GM12801 (cell line): Measurements from ENCODE around the gene PAK1IP1.

Experiments used
- TF ChIP-seq, protein P1 (sequence below): IDR thresholded peaks from one replicate; pipeline ENCODE4 v1.5.1; 2011; ENCODE audit warnings: control low read depth; ENCODE audit not compliant: insufficient read length; ENCODE audit errors: extremely low read depth

The PAK1IP1 gene

DNA sequence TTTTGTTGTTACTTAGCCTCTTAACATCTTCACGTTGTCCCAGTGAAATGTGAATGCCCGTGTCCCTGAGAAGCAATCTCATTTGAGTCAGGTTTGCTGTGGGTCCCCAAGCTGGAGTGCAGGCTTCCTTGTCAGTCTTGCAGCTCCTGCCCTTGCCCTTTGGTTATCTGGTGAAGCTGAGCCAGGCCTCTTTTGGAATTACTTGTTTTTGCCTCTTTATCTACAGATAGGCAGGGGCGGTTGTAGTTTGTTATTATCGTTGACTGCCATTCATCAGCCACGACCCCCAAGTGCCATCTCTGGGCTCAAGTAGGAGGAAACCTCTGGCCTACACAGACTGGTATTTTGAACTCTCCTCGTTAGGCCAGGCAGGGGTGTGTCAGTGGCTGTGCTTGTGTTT lies 30.3 kb downstream of the PAK1IP1 start:
- TF ChIP-seq, protein P1, sequence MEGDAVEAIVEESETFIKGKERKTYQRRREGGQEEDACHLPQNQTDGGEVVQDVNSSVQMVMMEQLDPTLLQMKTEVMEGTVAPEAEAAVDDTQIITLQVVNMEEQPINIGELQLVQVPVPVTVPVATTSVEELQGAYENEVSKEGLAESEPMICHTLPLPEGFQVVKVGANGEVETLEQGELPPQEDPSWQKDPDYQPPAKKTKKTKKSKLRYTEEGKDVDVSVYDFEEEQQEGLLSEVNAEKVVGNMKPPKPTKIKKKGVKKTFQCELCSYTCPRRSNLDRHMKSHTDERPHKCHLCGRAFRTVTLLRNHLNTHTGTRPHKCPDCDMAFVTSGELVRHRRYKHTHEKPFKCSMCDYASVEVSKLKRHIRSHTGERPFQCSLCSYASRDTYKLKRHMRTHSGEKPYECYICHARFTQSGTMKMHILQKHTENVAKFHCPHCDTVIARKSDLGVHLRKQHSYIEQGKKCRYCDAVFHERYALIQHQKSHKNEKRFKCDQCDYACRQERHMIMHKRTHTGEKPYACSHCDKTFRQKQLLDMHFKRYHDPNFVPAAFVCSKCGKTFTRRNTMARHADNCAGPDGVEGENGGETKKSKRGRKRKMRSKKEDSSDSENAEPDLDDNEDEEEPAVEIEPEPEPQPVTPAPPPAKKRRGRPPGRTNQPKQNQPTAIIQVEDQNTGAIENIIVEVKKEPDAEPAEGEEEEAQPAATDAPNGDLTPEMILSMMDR = no peak

DNA sequence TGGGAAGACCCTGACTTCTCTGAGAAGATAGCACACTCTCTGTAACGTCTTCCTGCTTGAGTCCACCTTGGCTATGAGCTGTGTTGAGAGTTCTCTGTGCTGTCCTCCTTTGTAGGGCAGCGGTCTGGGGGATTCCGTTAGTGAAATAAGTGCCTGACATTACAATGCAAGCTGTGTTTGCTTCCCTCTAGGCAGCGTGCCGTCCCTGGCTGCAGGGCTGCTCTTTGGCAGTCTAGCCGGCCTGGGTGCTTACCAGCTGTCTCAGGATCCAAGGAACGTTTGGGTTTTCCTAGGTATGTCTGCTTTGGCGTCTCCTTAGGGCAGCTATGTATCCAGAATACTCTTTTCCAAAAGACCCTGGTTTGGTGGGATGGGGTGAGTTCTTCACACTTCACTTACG lies 30.9 kb downstream of the PAK1IP1 start:
- TF ChIP-seq, protein P1 = no peak

DNA sequence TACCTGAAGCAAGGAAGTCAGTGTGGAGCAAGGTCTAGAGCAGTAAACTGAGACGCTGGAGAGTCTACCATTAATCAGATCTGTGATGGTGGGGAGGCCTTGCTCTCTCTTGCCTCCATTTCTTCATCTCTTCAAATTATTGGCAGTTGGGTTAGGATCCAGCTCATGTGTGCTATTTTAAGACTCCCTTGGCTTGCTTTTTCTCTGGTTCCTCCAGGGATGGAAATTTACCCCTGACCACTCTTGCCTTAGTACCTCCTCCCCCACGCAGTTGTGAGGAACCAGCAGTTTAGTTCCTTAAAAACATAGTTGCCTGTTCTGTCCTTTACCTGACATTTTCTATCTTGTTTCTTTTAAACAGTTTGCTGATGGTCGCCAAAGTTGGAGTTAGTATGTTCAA lies 35.5 kb downstream of the PAK1IP1 start:
- TF ChIP-seq, protein P1 = no peak

DNA sequence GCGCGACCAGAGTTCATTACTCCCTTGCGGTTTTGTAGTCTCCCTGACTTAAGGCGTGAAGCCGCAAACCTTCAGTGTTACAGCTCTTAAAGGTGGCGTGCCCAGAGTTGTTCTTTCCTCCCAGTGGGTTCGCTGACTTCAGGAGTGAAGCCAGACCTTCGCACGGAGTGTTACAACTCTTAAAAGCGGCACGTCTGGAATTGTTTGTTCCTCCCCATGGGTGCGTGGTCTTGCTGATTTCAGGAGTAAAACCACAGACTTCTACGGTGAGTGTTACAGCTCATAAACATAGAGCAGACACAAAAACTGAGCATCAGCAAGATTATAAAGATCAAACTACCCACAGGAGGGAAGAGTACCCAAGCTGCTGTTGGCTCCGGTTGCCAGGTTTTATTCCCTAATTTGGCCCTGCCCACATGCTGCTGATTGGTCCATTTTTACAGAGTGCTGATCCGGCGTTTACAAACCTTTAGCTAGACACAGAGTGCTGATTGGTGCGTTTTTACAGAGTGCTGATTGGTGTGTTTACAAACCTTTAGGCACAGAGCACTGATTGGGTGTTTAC lies 38.5 kb downstream of the PAK1IP1 start:
- TF ChIP-seq, protein P1 = no peak

DNA sequence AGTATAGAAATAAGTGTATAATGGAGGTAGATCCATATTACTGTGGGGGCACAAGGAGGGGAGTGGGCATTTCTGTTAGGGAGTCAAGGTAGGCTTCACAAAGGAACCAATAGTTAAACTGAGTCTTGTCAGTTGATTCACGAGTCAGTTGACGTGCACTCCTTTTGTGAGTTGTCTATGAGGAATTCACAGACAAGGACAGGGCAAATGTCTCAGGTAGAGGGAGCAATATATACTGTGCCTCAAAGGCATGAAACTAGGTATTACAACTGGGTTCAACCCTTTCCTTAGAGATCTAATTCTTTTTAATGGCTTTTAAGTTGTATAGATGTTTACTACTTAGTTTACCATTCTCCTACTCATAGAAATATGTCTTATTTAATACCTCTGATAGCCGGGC lies 39.1 kb downstream of the PAK1IP1 start:
- TF ChIP-seq, protein P1 = no peak

DNA sequence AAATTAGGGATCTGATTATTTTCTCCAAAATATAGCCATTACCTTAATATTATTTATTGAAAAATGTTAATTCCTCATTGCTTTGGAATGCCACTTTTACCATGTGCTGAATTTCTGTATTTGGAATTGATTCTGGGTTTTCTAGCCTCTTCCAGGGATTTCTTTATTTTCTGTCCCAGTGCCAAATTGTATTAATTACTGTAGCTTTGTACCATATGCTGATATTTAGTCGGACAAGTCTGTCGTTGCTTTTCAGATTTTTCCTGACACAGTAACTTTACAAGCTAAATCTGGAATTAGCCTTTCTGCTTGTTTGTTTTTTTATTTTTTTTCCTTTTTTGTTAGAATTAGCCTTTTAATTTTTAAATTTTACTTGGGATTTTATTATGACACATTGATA lies 42.0 kb downstream of the PAK1IP1 start:
- TF ChIP-seq, protein P1 = no peak

DNA sequence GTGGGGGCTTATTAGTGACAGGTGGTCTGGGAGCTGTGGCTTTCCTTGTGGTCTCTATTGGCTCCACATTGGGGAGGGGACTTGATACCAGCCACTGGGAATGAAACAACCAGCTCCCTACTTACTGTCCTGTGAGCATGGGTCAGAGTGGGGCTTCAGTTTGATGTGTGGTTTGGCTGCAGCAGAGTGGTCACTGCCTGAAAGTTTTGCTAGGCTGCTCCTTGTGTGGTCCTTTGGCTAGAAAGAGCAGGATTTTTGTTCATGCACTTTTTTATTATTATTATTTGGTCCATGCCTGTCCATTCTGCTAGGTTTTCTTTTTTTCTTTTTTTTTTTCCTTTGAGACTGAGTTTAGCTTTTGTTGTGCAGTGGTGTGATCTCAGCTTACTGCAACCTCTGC lies 45.3 kb downstream of the PAK1IP1 start:
- TF ChIP-seq, protein P1 = no peak
